RWPE2 (cell line): Measurements from ENCODE around the gene FZR1.
A peak's percentile ranks its signal among the peaks of the same experiment; 100 is the strongest.

Experiments used
- ATAC-seq: fragments of 200-7000 bp; cut with Tn5 transposase; 3 replicates; pipeline ENCODE4 v1.9.1; 2021; ENCODE audit warnings: low read depth
- DNase-seq: peaks from one replicate; pipeline ENCODE4 v3.0.0-alpha.2; 2020; ENCODE audit warnings: low spot score
- H3K27ac ChIP-seq: fragments of 450-650 bp; 2 replicates; pipeline ENCODE4 v1.5.1; 2017; ENCODE audit warnings: mild to moderate bottlenecking; ENCODE audit not compliant: poor library complexity, severe bottlenecking
- H3K27me3 ChIP-seq: fragments of 250-450 bp; sonication (Bioruptor Pico); 2 replicates; pipeline ENCODE4 v1.5.1; 2021; ENCODE audit warnings: mild to moderate bottlenecking, moderate library complexity; ENCODE audit not compliant: insufficient read depth, poor library complexity, severe bottlenecking
- H3K36me3 ChIP-seq: fragments of 250-450 bp; sonication (Bioruptor Pico); 2 replicates; pipeline ENCODE4 v1.5.1; 2020; ENCODE audit warnings: low read depth, mild to moderate bottlenecking, moderate library complexity
- H3K4me1 ChIP-seq: fragments of 250-450 bp; sonication (Bioruptor Pico); 2 replicates; pipeline ENCODE4 v1.5.1; 2021; ENCODE audit warnings: mild to moderate bottlenecking, moderate library complexity; ENCODE audit not compliant: insufficient read depth, poor library complexity, severe bottlenecking
- H3K4me3 ChIP-seq: fragments of 250-450 bp; sonication (Bioruptor Pico); 2 replicates; pipeline ENCODE4 v1.5.1; 2021; ENCODE audit warnings: mild to moderate bottlenecking, moderate library complexity; ENCODE audit not compliant: severe bottlenecking
- H3K9me3 ChIP-seq: fragments of 250-450 bp; sonication (Bioruptor Pico); 2 replicates; pipeline ENCODE4 v1.5.1; 2021; ENCODE audit warnings: mild to moderate bottlenecking, moderate library complexity; ENCODE audit not compliant: severe bottlenecking
- TF ChIP-seq, protein P1 (sequence below): fragments of 450-650 bp; IDR thresholded peaks from one replicate; pipeline ENCODE4 v1.5.1; 2017; ENCODE audit warnings: mild to moderate bottlenecking, moderate library complexity; ENCODE audit not compliant: poor library complexity, severe bottlenecking

FZR1 gene

GRCh38 chr19:3511506-3512251, 5.6 kb downstream of the FZR1 start:
- H3K36me3 ChIP-seq, result peaks cover 33% of the 10 kb centered on the region
- DNase-seq (peak; percentile 38), ATAC-seq (no peak)
- no peaks in the 10 kb centered on the region for H3K9me3 ChIP-seq
- TF ChIP-seq, protein P1, sequence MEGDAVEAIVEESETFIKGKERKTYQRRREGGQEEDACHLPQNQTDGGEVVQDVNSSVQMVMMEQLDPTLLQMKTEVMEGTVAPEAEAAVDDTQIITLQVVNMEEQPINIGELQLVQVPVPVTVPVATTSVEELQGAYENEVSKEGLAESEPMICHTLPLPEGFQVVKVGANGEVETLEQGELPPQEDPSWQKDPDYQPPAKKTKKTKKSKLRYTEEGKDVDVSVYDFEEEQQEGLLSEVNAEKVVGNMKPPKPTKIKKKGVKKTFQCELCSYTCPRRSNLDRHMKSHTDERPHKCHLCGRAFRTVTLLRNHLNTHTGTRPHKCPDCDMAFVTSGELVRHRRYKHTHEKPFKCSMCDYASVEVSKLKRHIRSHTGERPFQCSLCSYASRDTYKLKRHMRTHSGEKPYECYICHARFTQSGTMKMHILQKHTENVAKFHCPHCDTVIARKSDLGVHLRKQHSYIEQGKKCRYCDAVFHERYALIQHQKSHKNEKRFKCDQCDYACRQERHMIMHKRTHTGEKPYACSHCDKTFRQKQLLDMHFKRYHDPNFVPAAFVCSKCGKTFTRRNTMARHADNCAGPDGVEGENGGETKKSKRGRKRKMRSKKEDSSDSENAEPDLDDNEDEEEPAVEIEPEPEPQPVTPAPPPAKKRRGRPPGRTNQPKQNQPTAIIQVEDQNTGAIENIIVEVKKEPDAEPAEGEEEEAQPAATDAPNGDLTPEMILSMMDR, result no peak
- peaks cover 19% of the 10 kb centered on the region for H3K4me1 ChIP-seq
- no peak overlapping the region for H3K27ac ChIP-seq
- no peaks in the 10 kb centered on the region for H3K27me3 ChIP-seq
- H3K4me3 ChIP-seq, result no peak overlapping the region

GRCh38 chr19:3512562-3513228, 6.6 kb downstream of the FZR1 start:
- no peaks in the 10 kb centered on the region for H3K27me3 ChIP-seq
- DNase-seq, result no peak
- H3K36me3 ChIP-seq, result peaks cover 29% of the 10 kb centered on the region
- TF ChIP-seq, protein P1, result no peak
- peaks cover 19% of the 10 kb centered on the region for H3K4me1 ChIP-seq
- H3K4me3 ChIP-seq, result no peak overlapping the region
- no peaks in the 10 kb centered on the region for H3K9me3 ChIP-seq
- H3K27ac ChIP-seq, result no peak overlapping the region
- ATAC-seq, result no peak

- DNase-seq (no peak), ATAC-seq (no peak)
- Histone ChIP-seq H3K4me3 (no peak overlapping the region), H3K9me3 (no peaks in the 10 kb centered on the region), H3K4me1 (peaks cover 17% of the 10 kb centered on the region), H3K27ac (no peak overlapping the region), H3K36me3 (peaks cover 26% of the 10 kb centered on the region), H3K27me3 (no peaks in the 10 kb centered on the region)
- TF ChIP-seq, protein P1, result no peak
Measured at GRCh38 chr19:3513229-3514140, 7.4 kb downstream of the FZR1 start.

DNA sequence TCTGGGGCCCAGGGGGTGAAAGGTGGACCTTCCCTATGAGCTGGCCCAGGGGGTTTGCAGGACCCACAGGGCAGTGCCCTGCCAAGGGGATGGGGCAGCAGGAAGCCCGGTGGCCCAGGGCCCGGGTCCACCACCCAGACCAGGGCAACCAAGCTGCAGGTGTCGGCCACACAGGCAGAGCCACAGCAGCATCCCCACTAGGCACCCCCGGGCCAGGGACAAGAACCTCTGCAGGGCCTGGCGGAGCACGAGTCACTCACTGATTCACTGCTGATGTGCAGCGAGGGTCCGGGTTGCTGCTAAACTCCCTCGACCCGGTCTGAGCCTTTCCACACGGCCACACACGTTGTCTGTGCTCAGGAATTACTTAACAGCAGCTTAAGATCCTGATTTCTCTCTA, 8.8 kb downstream of the FZR1 start:
- Histone ChIP-seq H3K4me3 (no peak overlapping the region), H3K27ac (no peak overlapping the region), H3K9me3 (no peaks in the 10 kb centered on the region), H3K4me1 (peaks cover 3% of the 10 kb centered on the region), H3K36me3 (peaks cover 14% of the 10 kb centered on the region), H3K27me3 (no peaks in the 10 kb centered on the region)
- DNase-seq (no peak), ATAC-seq (no peak)
- TF ChIP-seq, protein P1, result no peak
